Measurements from ENCODE around the gene PLEK2.
A peak's percentile ranks its signal among the peaks of the same experiment; 100 is the strongest.
"Not testable (repeated sequence)": the region's sequence is repeated elsewhere in the genome, so short reads cannot be mapped to it uniquely, and the experiment has no call there.

PLEK2 gene

DNA sequence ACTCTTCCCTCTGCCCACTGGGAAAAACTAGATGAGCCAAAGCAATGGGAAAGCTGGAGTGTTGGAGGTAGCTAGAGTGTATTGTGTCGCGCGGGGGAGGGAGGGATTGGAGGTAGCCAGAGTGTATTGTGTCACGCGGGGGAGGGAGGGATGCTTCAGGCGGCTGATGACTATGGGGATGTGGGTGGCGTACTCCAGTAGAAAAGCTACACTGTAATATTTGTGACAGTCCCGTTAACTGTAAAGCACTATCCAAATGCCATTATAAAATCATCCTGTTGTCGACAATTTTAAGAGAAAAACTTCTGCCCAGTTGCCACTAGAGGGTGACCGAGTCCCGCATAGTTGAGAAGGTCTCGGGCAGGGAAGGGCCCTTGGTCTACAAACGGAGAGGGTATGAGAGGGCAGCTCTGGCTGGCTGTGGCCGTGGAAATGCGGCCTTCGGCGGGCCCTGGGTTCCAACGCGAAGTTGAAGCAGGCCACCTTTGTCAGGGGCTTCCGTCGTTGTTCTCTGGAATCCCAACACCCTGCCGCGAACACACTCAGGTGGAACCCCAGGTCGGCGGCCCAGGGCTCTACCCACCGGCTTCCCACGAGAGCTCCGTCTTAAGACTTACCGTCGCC lies 15.1 kb upstream of the PLEK2 start:
- peak; percentile 68 for DNase-seq

DNA sequence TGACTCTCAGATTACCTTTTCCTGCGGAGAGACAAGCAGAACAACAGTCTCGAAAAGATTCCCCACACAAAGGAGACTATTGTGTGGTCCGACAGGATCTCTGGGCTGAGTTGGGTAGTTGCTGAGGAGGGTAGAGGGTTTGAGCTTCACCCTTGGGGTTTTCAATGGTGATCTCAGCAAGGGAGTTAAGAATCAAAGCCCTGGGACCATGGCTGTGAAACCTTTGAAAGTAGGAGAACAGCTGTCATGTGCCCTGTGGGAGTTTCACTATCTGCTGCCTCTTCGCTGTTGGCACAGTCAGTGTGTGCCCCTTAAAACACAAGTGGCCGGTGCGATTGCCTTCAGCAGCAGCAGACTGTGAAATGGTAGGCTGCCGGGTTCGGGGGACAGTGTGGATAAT lies 14.2 kb upstream of the PLEK2 start:
- DNase-seq = no peak

DNA sequence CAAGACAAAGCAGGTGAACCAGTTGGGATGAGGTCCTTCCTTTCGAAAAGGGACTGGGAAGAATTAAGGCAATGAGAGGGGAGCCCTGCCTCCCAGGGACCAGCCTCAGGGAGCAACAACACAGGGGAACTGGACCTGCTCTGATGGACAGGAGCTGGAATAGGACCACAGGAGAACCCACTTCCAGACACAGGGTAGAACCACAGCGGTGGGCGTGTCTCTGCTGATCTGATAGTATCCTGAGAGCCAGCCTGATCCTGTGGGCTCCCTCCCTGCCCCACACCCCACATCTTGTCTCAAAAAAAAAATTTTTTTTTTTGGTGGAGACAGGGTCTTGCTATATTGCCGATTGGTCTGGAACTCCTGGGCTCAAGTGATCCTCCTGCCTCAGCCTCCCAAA lies 13.6 kb upstream of the PLEK2 start:
- DNase-seq = no peak

DNA sequence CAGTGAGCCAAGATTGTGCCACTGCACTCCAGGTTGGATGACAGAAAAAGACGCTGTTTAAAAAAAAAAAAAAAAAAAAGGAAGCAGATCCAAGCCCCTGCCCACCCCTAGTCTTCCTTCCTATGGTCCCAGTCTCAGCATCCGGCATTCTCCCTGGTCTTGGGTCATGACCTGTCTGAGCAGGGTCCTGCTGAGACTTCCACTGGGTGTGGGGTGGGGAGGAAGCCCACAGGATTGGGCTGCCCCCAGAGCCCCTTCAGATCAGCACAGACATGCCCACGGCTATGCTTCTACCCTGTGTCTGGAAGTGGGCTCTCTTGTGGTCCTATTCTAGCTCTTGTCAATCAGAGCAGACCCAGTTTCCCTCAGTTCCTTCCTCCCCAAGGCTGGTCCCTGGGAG lies 12.6 kb upstream of the PLEK2 start:
- DNase-seq = no peak

DNA sequence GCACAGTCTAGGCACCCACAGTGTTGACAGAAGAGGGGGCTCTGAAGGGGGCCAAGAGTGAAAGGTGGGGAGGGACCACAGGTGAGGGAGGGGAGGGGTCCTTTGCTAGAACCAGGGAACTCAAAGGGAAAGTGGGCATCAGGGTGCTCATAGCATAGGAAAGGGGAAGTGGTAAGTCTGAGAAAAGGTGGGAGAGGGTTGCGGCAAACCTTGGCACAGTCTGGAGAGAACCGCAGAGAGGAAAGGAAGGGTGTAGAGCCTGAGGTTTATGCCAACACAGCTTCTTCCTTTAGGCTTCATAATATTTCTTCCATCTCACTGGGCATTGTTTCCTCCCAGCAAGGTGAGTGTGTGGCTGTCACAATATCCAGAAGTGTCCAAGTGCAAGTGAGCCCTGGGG lies 11.5 kb upstream of the PLEK2 start:
- DNase-seq = peak; percentile 87

DNA sequence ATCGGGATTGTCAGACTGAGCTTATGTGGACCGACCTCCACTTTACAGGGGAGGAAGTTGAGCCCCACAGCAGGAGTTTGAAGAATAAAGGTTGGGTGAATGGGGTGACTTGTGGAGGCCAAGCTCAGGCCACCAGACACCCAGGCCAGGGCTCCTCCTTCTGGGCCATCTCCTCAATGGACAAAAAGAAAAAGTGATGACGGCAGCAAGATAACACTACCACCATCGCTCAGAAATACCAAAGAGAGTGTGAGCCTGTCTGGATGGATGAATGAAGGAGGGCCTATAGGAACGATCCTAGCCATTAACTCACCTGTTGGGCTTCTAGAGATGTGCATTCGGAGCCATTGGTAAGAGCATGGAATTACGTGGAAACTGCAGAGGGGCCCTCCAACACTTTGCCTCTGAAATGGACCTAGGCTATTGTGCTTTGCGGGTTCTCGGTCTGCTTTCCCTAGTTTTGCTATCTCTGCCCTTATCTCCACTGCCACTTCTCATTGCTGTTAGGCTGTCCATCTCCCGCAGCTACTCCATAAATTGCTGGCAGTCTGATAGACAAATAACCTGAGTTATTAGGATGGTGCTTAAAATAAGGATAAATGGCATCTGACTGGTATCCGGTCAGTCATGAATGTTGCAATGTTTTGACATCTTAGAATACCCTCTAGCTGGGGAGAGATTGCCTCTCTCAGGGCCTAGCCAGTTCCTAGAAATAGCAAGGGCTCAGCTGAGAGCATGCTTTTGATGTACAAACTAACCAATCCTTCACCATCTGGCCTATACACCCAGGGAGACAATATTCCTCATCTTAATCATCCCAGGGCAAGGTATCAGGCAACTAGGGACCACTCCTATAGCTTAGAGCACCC lies 9.6 kb upstream of the PLEK2 start:
- DNase-seq = no peak

DNA sequence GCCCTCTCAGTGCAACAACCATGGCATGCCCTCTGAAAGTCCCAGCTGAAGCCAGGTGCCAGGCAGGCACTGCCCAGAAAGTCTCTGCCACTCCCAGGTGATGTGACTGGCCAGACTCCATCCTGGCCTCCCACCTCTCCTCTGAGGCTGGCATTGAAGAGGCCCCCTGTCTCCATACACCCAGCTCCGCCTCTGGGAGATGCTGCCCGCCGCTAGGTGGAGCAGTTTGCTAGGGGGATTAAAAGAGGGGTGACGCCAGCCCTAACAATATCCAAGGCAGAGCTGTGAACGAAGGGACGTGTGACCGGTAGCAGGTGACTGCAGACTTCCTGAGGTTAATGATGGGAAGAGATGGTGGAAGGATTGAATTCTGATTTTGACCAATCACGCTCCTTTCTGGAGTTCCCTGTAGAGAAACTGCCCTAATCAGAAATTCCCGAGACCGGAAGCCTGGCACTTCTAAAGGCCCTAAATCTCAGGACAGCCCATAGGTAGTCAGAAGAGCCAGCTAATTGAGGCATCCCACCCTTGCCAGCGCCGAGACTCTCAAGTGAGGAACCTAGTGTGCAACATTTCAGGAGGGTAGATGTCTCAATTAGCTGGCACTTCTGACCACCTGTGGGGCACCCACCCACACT lies 8.3 kb upstream of the PLEK2 start:
- peak; percentile 53 for DNase-seq

DNA sequence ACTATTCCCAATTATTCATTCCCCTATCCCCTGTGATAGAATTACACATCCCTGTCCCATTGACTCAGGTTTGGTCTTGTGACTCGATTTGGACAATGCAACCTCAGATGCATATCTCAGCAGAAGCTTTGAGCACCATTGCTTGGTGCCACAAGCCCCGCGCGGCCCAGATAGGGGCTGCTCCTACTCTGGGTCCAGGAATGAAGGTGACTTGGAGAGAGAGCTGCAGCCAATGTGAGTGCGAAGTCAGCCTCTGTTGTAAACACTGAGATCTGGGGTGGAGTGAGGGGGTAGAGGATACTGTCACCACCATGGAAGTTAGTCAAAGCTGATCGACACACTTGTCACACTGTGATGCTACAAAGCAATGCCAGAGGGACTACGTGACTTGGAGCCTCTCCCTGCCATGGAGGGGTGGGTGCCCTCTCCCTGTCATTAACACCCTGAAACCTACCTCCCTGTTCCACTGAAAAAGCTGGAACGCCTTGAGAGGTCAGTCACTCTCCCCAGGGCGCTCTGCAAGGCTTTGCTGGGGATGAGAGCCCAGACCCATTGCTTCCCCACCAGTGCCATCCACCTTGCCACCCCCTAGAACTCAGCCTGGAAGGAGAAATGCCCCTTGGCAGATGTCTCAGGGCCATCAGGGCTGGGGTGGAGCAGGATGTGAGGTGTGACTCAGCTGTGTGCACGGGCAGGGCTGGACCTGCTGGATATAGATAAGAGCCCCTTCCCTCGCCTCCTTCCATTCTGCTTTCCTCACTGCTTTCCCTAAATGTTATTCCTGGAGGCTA lies 6.6 kb upstream of the PLEK2 start:
- no peak for DNase-seq

DNA sequence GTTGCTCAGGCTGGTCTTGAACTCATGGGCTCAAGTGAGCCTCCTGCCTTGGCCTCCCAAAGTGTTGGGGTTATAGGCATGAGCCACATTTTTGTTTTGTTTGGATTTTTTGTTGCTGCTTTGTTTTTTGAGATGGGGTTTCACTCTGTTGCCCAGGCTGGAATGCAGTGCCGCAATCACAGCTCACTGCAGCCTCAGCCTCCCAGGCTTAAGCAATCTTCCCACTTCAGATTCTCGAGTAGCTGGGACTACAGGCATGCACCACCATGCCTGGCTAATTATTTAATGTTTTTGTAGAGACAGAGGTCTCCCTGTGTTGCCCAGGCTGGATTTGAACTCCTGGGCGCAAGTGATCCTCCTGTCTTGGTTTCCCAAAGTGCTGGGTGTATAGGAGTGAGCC lies 5.7 kb upstream of the PLEK2 start:
- no peak for DNase-seq

DNA sequence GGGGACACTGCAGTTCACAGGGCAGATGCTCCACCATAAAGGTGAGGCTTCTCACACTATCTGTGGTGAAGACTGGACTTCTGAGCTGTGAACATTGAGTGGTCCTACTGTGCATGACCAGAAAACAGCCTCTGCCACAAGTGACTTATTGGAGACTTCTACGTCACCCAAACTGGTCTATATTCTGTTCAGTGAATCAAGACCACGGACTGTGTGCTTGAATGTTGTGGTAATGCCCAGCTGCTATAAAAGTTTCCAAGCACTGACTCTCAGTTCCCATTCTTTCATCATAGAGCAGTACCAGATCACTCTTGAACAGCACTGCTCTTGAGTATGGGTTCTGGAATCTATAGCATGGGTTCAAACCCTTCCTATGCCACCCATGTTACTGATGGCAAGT lies 4.8 kb upstream of the PLEK2 start:
- peak; percentile 85 for DNase-seq

DNA sequence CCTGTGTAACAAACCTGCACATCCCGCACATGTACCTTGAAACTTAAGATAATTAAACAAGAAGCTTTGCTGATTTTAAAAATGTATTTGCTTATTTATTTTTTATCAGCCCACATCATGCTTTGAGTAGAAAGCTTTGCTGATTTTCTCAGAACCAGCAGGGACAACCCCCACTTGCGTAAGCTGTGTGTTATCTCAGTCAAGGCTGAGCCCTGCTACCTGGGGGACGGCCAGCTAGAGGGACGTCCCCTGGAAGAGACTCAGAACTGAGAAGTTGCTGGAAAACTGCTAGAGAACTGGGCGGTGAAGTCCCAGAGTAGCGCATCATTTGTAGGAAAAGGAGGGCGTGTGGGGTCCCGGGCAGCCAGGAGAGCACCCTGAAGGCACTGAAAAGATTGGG lies 4.1 kb upstream of the PLEK2 start:
- no peak for DNase-seq

DNA sequence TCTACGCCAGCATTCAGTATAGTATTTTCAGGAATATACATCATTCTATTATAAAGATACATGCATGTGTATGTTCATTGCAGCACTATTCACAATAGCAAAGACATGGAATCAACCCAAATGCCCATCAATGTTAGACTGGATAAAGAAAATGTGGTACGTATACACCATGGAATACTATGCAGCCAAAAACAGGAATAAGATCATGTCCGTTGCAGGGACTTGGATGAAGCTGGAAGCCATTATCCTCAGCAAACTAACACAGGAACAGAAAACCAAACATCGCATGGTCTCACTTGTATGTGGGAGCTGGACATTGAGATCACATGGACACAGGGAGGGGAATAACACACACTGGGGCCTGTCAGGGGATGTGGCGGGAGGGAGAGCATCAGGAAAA lies 3.6 kb upstream of the PLEK2 start:
- not testable (repeated sequence) for DNase-seq

DNA sequence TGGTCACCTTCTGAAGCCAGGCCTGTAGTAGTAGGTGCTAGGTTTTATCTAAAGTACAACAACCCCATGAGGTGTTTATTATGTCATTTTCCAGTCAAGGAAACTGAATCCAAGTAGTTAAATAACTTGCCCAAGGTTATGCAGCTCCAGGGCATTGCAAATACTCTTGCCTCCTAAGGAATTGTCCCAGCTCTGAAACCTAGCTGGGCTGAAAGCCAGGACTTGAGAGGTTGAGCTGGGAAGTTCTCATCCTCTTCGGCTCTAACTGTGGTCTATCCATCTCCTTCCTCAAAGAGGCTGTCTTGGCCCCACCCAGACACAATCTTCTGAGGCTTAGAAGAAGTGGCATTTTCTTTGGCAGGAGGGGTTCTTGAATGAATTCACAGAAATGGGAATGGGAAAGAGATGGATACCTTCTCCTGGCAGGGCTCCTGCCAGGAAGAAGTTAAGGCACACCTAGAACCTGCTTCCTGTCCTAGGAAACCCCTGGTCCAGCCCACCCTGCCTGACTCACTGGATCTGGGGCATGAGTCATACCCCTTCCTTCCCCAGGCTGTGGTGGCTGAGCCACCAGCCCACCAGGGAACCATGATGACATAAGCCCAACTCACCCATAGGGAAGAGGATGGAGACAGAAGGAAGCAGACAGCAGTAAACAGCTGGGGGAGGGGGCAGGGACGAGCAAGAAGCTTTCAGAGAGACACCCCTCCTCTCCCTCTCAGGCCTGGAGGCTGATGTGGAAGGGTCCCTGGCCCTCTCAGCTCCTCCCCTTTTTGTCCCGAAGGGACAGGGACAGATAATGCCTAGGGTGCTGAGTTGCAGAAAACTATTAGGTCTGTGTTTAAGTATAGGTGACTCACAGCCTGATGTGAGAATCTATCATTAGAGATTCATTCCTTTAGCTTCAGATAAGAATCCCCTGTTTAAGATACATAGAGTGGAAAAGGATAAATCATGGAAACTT lies 2.1 kb upstream of the PLEK2 start:
- peak; percentile 80 for DNase-seq

DNA sequence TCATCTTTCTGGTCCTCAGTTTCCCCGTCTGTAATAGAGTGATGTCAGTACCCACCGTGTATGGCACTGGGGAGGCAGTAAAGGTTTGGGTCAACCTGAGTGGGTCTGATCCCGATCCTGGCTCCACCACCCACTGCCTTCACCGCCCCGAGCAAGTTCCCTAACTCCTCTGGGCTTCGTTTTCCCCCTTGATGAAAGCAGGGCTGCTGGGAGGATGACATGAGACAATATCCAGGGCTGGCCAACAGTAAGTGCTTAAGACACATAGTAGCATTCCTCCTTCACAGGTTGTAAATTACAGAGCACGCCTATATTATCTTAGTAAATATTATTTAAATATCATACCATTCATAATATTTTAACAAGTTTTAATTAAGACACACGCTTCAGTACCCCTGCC lies 595 bp downstream of the PLEK2 start:
- DNase-seq = no peak

DNA sequence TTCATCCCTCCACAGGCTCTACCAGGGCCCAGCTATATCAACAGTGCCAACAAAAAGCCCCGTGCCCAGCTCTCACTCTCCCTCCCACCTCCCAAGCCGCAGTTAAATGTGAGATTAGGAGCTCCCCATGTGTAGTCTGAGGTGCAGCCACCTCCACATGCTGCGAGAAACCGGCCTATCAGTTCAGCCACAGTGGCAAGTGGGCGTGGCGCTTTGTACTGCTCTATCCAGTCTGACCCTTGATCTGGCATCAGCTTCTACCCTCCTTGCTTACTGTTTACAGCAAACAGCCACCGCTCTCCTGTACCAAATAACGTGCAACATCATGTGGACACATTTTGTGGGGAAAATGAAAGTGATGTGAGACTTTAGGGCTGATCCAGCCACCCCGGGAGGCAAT lies 1.7 kb downstream of the PLEK2 start:
- no peak for DNase-seq

DNA sequence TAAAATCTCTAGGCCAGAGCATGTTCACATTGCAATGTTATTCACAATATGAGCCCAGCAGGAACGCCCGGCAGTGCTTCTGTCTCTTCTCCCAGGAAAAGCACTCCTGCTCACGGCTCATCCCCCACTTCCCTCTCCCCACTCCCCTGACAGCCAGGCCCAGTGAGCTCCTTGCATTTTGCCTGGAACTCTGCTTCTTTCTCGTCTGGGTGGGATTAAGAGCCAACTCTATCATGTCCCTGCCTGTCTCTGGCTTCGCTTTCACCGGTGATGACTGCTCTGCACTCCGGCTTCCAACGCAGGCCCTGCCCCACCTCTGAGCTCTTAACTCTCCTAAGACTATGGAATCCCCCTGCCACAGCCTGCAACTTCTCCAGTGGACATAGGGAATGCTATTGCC lies 2.5 kb downstream of the PLEK2 start:
- no peak for DNase-seq

DNA sequence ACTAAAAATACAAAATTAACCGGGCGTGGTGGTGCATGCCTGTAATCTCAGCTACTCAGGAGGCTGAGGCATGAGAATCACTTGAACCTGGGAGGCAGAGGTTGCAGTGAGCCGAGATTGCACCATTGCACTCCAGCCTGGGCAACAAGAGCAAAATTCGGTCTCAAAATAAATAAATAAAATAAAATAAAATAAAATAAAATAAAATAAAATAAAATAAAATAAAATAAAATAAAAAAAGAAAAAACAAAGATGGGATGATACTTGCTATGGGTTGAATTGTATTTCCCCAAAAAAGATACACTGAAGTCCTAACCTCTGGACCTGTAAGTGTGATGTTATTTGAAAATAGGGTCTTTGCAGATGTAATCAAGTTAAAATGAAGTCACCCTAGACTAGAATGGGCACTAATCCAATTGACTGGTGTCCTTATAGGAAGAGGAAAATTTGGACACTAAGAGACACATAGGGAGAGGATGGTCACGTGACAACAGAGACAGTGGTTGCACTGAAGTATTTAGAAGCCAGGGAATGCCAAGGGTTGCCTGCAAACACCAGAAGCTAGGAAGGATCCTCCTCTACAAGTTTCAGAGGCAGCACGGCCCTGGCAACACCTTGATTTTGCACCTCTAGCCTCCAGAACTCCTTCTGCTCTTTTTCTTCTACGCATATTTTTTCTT lies 3.7 kb downstream of the PLEK2 start:
- not testable (repeated sequence) for DNase-seq

DNA sequence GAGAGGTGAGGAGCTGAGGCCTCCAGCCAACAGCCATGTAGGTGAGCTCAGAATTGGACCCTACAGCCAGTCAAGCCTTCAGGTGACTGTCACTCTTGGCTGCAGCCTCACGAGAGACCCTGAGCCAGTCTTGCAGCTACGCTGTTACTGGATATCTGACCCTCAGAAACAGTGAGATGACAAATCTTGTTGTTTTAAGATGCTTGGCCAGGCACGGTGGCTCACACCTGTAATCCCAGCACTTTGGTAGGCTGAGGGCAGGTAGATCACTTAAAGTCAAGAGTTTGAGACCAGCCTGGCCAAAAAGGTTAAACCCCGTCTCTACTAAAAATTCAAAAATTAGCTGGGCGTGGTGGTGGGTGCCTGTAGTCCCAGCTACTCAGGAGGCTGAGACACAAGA lies 6.2 kb downstream of the PLEK2 start:
- no peak for DNase-seq

DNA sequence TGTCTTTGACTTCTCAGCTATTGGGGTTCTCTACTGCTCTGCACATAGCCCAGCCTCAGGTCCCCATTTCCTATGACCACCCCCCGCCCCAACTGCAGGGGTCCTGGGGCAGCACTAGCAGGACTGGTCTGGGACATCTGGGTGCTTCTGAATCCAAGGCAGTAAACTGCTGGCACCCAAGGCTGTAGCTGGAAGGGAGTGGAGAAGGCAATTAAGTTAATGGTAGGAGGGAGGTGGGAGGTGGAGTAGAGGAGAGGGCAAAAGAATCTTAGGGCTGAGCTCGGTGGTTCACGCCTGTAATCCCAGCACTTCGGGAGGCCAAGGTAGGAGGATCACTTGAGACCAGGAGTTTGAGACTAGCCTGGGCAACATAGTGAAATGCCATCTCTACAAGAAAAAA lies 11.5 kb downstream of the PLEK2 start:
- DNase-seq = no peak

DNA sequence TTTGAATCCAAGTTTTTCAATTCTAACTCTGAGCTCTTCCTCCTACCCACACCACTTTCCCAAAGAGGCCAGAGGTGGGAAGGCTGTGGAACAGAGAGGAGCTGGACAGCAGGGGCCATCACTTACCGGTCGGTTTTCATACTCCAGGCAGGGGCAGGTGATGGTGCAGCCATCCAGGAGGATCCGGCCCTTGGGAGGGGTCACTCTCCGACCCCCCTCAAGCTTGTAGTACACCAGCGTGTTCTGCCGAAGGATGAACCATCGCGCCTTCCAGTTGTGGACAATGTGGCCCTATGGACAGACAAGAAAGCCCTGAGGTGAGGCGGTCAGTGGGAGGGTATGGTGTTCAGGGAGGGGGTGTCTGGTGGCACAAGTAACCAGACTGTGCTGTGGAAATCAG lies 14.4 kb downstream of the PLEK2 start:
- no peak for DNase-seq

DNA sequence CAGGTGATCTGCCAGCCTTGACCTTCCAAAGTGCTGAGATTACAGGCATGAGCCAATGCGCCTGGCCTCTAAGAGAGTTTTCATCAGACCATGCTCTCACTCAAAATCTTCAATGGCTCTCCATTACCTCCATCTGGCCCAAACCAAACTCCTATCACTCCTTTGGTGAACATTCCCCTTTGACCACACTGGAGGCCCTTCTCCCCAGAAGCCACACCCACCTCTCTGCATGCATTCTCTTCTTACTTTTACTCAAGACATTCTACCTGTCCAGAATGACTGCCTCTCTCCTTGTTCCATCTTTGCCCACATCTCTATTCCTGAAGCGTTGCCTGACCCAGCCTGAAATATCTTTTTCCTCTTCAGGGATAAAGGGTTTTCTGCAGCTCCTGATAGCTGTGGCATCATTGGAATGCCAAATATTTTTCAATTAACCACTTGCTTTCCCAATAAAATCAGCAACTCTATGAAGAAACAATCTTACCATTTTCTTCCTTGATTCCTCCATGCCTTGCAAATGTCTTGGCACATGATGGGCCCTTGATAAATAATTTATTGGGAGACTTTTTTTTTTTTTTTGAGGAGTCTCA lies 15.5 kb downstream of the PLEK2 start:
- no peak for DNase-seq
